ENCODE data around the gene NEK11.

NEK11 gene

GRCh38 chr3:131026321-131027151 is at the start of gene NEK11, which contains the start of gene ASTE1:
TSS of gene NEK11 (plus strand) at chr3:131026877. CDS start at chr3:131029709, 2,832 bp downstream.
TSS of gene ASTE1 (minus strand) at chr3:131026825. CDS start at chr3:131025306, 1,519 bp downstream.
- peak; percentile 72 for DNase-seq (ENCODE audit: low spot score)

- DNase-seq (ENCODE audit: low spot score), result no peak
Observed at GRCh38 chr3:130979117-130979516, 47.6 kb upstream of the NEK11 start.

- no peak for DNase-seq (ENCODE audit: low spot score)
Observed at GRCh38 chr3:130981469-130981868, 45.2 kb upstream of the NEK11 start.

- no peak for DNase-seq (ENCODE audit: low spot score)
Observed at GRCh38 chr3:130990282-130990681, 36.4 kb upstream of the NEK11 start.

GRCh38 chr3:130991126-130991525 is 35.6 kb upstream of the NEK11 start:
- no peak for DNase-seq (ENCODE audit: low spot score)

- DNase-seq (ENCODE audit: low spot score), result no peak
Observed at GRCh38 chr3:130992344-130992743, 34.3 kb upstream of the NEK11 start.

- no peak for DNase-seq (ENCODE audit: low spot score)
Observed at GRCh38 chr3:130997289-130997688, 29.4 kb upstream of the NEK11 start.

- no peak for DNase-seq (ENCODE audit: low spot score)
Observed at GRCh38 chr3:131001071-131001470, 25.6 kb upstream of the NEK11 start.

GRCh38 chr3:131004603-131005002 is 22.1 kb upstream of the NEK11 start:
- DNase-seq (ENCODE audit: low spot score), result no peak

- no peak for DNase-seq (ENCODE audit: low spot score)
Observed at GRCh38 chr3:131007256-131007655, 19.4 kb upstream of the NEK11 start.

GRCh38 chr3:131007782-131008181 is 18.9 kb upstream of the NEK11 start:
- DNase-seq (ENCODE audit: low spot score), result no peak

- DNase-seq (ENCODE audit: low spot score), result no peak
Observed at GRCh38 chr3:131008326-131008725, 18.4 kb upstream of the NEK11 start.

GRCh38 chr3:131009698-131010097 is 17.0 kb upstream of the NEK11 start:
- no peak for DNase-seq (ENCODE audit: low spot score)

GRCh38 chr3:131018970-131019369 is 7.7 kb upstream of the NEK11 start:
- DNase-seq (ENCODE audit: low spot score), result no peak

GRCh38 chr3:131020122-131020693 is 6.5 kb upstream of the NEK11 start:
- no peak for DNase-seq (ENCODE audit: low spot score)

GRCh38 chr3:131025539-131025938 is 1.1 kb upstream of the NEK11 start:
- DNase-seq (ENCODE audit: low spot score), result no peak

- no peak for DNase-seq (ENCODE audit: low spot score)
Observed at GRCh38 chr3:131028844-131029243, 2.2 kb downstream of the NEK11 start.

GRCh38 chr3:131031660-131032059 is 5.0 kb downstream of the NEK11 start:
- DNase-seq (ENCODE audit: low spot score), result no peak

- peak; percentile 61 for DNase-seq (ENCODE audit: low spot score)
Observed at GRCh38 chr3:131033480-131034080, 6.9 kb downstream of the NEK11 start.

GRCh38 chr3:131036200-131036816 is 9.6 kb downstream of the NEK11 start:
- DNase-seq (ENCODE audit: low spot score), result no peak

GRCh38 chr3:131036986-131037385 is 10.3 kb downstream of the NEK11 start:
- no peak for DNase-seq (ENCODE audit: low spot score)

GRCh38 chr3:131038326-131038725 is 11.6 kb downstream of the NEK11 start:
- DNase-seq (ENCODE audit: low spot score), result no peak

Measured in kidney capillary endothelial cell (primary cell).